HG03064 (cell line): ENCODE results near the gene ARHGAP26.

Experiments used
- ATAC-seq: cut with Tn5 transposase; IDR thresholded peaks from one replicate; pipeline ENCODE4 v1.9.1; 2021; ENCODE audit warnings: low read depth; ENCODE audit not compliant: unreplicated experiment

The ARHGAP26 gene

GRCh38 chr5:142892021-142892420 lies 121.8 kb downstream of the ARHGAP26 start:
- ATAC-seq, result no peak

GRCh38 chr5:142894315-142894714 lies 124.1 kb downstream of the ARHGAP26 start:
- no peak for ATAC-seq

DNA sequence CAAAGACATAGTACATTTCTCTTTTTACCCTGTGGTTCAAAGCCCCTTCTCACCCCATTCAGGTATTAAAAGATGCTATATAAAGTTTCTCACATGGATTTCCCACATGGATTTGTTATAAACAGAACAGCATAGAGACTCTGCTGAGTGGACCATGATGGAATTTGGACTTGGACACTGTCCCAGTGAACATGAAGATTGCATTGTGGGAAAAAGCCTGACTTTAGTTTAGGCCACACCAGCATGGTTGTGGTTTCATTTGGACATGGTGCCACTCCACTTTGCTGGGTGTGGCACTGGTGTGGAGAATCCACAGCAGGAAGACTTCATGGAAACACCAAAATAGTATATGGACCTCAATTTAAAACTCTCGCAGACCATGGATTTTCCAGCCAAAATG lies 124.6 kb downstream of the ARHGAP26 start:
- no peak for ATAC-seq

DNA sequence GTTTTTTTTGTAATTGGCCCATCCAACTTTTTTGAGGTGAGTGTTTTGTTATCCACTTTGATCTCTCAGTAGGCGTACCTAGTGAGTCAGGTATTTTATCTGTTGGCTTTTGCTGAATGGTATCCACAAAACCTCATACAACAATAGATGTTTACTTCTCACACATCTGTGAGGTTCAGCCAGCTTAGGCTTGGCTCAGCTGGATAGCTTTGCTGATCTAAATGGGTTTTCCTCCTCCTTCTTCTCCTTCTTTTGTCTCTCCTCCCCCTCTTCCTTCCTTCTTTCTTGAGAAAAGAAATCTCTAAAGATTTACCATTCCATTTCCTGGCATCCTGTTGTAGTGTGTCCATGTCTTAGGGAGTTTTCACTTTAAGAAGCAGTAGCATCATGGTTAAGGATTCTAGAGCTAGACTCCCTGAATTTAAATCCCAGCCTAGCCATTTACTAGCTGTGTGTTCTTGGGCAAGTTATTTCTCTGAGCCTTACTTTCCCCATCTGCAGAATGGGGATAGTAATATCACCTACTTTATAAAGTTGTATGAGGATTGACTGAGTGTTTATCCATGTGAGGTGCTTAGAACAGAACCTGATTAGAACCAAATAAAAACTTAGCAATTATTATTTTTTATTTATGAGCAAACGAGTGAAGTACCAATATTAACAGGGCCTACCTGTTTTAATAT lies 126.3 kb downstream of the ARHGAP26 start:
- ATAC-seq, result no peak

DNA sequence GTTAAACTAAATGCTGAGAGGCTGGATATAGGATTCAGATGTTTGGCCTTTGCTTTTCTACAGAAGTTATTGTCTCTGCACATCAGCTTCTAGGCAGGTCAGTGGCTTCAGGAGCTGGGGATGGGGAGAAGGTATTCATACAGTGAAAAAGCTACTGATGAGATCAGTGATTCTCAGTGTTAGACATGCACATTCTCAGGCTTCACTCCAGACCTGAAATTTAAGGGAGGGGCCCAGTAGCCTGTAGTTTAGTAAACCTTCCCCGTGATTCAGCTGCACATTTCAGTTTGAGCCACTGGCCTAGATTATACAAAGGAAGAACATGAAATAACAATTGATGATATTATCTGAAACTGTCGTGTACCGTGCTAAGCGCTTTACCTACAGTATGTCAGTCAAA lies 127.2 kb downstream of the ARHGAP26 start:
- ATAC-seq, result no peak

GRCh38 chr5:142900927-142901326 lies 130.8 kb downstream of the ARHGAP26 start:
- no peak for ATAC-seq

- ATAC-seq, result no peak
These were observed 131.5 kb downstream of the ARHGAP26 start for GRCh38 chr5:142901476-142902185.

GRCh38 chr5:142902186-142902965 lies 132.2 kb downstream of the ARHGAP26 start:
- ATAC-seq, result no peak

- no peak for ATAC-seq
These were observed 134.2 kb downstream of the ARHGAP26 start for GRCh38 chr5:142904416-142904815.

- no peak for ATAC-seq
These were observed 135.2 kb downstream of the ARHGAP26 start for GRCh38 chr5:142905348-142905747.

GRCh38 chr5:142906863-142907671 lies 136.9 kb downstream of the ARHGAP26 start:
- ATAC-seq, result no peak

GRCh38 chr5:142908659-142909058 lies 138.5 kb downstream of the ARHGAP26 start:
- ATAC-seq, result no peak

- no peak for ATAC-seq
These were observed 140.0 kb downstream of the ARHGAP26 start for GRCh38 chr5:142910128-142910527.

GRCh38 chr5:142911170-142911569 lies 141.0 kb downstream of the ARHGAP26 start:
- no peak for ATAC-seq

DNA sequence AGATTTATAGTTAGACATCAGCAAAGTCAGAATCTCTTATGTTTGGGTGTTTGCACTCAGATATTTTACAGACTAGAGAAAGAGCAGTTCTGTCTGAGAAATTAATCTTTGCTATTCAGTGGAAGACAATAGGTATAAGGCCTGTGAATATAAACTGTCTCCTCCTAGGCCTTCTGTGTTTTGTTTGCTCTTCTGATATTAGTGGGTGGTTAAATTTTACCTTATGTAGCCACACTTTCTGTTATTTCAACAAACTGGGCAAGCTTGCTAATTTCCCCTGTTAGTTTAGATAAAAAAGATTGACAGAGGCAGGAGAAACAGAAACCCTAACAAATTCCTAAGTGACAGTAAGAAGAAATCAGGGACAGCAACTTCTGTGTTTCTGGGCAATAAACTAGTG lies 141.6 kb downstream of the ARHGAP26 start:
- ATAC-seq, result no peak

DNA sequence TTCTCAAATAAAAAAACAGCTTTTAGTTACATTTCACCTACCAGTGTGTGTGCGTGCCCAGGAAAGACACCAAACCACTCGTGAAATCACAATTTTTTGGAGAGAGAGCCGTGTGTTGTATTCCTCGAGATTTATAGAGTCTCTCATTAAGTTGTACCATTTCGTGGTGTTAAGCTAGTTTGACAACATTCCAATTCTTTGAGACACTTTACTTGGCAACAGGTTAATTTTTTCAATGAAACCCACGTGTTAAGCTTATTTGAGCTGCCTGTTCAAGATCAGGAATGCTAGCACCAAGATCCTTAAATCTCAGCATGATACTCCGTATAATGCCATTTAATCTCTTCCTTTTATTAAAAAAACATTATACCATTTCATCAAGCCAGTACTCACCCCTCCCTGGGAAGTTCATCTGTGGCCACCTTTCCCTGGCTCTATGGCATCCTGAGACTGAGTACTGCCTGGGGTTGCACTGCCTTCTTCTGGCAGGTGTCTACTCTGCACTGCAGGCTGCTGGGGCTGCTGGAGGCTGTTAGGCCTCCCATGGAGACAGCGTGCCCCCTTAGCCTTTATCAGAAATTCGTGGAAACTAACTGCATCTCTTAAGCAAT lies 143.7 kb downstream of the ARHGAP26 start:
- ATAC-seq, result no peak

DNA sequence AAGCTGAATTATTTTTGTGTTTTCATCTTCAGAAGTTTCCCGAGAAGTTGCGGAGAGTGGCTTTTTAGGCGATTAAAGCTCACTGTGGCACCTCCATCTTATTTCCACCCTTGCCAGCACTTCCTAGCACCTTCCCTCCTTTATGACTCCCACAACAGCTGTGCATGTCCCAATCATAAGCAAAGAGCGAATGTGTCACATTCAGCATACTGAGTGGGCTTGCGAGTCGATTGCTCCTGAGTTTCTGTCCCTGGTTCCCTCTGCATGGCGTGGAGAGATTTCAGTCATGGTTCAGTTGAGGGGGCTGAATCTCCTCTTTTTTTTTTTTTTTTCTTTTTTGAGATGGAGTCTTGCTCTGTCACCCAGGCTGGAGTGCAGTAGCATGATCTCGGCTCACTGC lies 144.9 kb downstream of the ARHGAP26 start:
- no peak for ATAC-seq

DNA sequence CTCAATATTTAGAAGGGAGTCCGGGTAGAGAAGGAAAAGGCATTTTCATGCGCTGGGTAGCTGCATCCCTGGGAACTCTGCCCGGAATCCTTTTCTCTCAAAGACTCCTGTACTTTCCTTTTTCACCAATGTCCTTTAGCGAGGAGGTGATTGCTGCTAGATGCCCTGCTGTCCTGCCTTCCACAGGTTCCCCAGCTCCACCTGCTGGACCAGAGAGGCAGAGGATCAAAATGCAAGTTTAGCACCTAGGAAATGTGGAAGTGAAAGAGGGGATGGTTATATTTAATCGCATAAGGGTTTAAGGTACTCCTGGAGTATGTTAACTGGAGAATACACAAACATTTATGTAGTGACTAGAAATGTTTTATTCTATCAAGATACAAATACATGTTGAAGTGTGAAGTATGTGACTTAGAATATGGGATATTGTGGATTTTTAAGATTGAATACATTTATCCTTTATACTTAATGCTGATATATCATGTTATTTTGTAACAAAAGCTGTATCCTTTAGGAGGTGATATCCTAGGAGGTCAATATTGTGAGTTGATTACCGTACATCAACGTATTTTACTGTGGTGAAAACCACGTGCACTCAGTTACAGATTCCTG lies 145.7 kb downstream of the ARHGAP26 start:
- ATAC-seq, result no peak

DNA sequence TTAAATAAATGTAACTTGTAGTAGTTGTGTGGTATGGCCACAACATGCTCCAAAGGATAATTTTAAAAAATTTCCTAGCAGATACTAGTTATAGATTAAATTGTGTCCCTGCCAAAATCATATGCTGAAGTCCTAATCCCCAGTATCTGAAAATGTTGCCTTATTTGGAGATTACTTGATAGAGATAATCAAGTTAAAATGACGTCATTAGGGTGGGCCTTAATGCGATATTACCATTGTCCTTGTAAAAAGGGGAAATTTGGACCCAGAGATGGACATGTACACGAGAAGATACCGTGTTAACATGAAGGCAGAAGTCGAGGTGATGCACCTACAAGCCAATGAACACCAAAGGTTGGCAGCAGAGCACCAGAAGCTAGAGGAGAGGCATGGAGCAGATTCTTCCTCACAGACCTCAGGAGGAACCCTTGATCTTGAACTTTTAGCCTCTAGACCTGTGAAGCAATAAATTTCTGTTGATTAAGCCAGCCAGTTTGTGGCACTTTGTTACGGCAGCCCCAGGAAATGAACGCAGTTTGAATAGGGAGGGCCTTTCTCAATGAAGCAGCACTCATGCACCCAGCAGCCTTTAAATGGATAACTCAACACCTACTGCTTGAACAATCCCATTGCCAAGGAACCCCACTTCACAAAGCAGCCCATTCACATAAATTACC lies 148.9 kb downstream of the ARHGAP26 start:
- no peak for ATAC-seq
